Bronchial epithelial cell (primary cell): ENCODE data around the gene PI4K2B. TPM values are rescaled to one million over a fixed set of nuclear protein-coding genes. Genes with fewer than 3 reads are reported as not detected.
"Not testable (repeated sequence)": the region's sequence is repeated elsewhere in the genome, so short reads cannot be mapped to it uniquely, and the experiment has no call there.

ENCODE experiments used
- DNase-seq: peaks from one replicate; pipeline ENCODE4 v3.0.0-alpha.2; 2010; ENCODE audit warnings: low read depth
- FAIRE-seq: peaks from 2 replicates; lab custom pipeline; 2011; peaks lifted over from hg19 to GRCh38; lab: Jason Lieb, UNC
- H3K27me3 ChIP-seq: 2 replicates; pipeline ENCODE4 v1.5.1; 2011; ENCODE audit warnings: low read length; ENCODE audit not compliant: control insufficient read depth, insufficient read depth
- H3K36me3 ChIP-seq: 2 replicates; pipeline ENCODE4 v1.5.1; 2011; ENCODE audit warnings: low read length; ENCODE audit not compliant: control insufficient read depth, insufficient read depth
- H3K4me3 ChIP-seq: 2 replicates; pipeline ENCODE4 v1.5.1; 2011; ENCODE audit warnings: mild to moderate bottlenecking, low read depth, low read length, control low read depth
- CTCF ChIP-seq: IDR thresholded peaks from 2 replicates; pipeline ENCODE4 v1.5.1; 2011; ENCODE audit warnings: mild to moderate bottlenecking, moderate library complexity, low read length, control low read depth, inconsistent platforms; ENCODE audit not compliant: insufficient read depth, severe bottlenecking
- total RNA-seq: library from RNA; depleted of rRNA; stranded (reverse); fragments of >200 nt; gene quantifications from 2 replicates; pipeline ENCODE4 v1.2.1, GENCODE V29; 2014

The PI4K2B gene
- total RNA-seq, 1 donor from 2014 or later, result 14.5 TPM

DNA sequence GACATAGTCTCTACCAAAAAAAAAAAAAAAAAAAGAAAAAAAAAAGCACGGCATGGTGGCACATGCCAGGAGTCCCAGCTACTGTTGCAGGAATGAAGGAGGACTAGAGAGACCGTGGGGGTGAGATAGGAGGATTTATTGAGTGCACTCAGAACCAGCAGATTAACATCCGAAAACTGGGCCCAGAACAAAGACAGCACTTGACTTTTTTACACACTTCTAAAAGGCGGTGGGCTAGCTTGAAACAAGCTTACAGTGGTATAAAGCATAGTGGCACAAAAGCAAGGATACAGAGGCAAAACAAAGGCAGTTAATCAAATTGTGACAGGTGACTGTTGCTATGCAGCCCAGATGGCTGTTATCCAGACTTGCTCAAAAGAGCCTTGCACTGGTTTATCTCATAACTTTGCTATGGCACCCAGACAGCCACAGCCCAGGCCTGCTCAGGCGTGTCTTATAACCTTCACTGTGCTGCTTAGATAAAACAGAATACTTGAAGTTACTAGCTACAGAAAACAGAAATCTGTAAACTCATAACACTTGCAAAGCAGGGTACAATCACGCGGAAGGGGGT lies 9.9 kb upstream of the PI4K2B start:
- TF ChIP-seq CTCF, result no peak
- H3K27me3 ChIP-seq, result no peaks in the 10 kb centered on the region
- DNase-seq (peak; percentile 23), FAIRE-seq (no peak)
- H3K4me3 ChIP-seq, result no peak overlapping the region
- no peaks in the 10 kb centered on the region for H3K36me3 ChIP-seq

GRCh38 chr4:25229804-25230203 lies 4.0 kb upstream of the PI4K2B start:
- FAIRE-seq (no peak), DNase-seq (no peak)
- Histone ChIP-seq H3K27me3 (no peaks in the 10 kb centered on the region), H3K36me3 (no peaks in the 10 kb centered on the region), H3K4me3 (no peak overlapping the region)
- no peak for TF ChIP-seq CTCF

DNA sequence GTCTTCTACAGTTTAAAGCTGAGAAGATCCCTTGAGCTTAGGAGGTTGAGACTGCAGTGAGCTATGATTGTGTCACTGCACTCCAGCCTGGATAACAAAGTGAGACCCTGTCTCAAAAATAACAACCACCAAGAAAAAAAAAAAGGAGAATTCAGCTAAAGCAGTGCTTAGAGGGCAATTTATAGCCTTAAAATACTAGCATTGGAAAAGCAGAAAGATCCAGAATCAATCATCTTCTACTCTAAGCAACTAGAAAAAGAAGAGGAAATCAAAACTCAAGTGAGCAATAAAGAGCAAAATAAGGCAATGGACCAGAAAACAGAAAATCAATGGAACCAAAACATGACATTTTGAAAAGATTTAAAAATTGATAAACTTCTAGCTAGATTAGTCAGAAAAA lies 639 bp upstream of the PI4K2B start:
- H3K27me3 ChIP-seq, result no peaks in the 10 kb centered on the region
- no peak for DNase-seq
- peak overlapping the region; percentile 28 for H3K4me3 ChIP-seq
- FAIRE-seq, result no peak
- no peak for TF ChIP-seq CTCF
- H3K36me3 ChIP-seq, result no peaks in the 10 kb centered on the region

GRCh38 chr4:25234390-25235370 lies 847 bp downstream of the PI4K2B start:
- Histone ChIP-seq H3K4me3 (peak overlapping the region; percentile 93), H3K27me3 (no peaks in the 10 kb centered on the region), H3K36me3 (no peaks in the 10 kb centered on the region)
- DNase-seq, result peak; percentile 98
- peak; percentile 43 for TF ChIP-seq CTCF
- no peak for FAIRE-seq

DNA sequence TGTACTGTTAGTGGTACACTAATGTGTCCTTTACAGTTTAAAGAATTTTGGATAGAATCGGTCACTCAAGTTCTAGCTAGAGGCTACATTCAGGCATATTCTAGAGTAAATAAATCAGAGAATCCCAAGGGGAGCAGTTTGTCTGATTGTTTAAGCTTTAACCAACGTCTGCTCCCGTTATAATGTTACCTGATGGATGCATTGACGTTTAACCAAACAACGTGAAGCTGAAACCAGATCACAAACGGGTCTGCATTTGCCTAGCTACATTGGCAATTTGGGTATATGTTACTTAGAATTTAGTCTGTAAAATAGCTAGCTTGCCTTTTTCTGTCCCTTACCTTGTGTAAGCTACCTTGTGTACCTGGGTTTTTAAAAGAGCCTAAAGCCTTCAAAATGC lies 1.6 kb downstream of the PI4K2B start:
- Histone ChIP-seq H3K4me3 (peak overlapping the region; percentile 93), H3K36me3 (no peaks in the 10 kb centered on the region), H3K27me3 (no peaks in the 10 kb centered on the region)
- FAIRE-seq (no peak), DNase-seq (peak; percentile 7)
- no peak for TF ChIP-seq CTCF

DNA sequence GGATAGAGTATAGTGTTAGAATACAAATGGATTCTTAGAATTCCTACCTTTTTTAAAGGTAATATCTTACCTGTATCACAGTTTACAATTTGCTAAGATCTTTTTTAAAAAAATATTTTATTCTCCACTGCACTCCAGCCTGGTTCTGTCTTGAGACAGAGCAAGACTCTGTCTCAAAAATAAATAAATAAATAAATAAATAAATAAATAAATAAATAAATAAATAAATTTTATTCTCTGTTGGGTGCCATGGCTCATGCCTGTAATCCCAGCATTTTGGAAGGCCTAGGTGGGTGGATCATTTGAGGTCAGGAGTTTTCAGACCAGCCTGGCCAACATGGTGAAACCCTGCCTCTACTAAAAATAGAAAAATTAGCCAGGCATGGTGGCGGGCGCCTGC lies 2.2 kb downstream of the PI4K2B start:
- not testable (repeated sequence) for H3K4me3 ChIP-seq, DNase-seq, FAIRE-seq, H3K36me3 ChIP-seq, H3K27me3 ChIP-seq
